NCI-H446 treated with DMSO at 0.1 percent for 48 hours (cell line): Measurements from ENCODE around the gene MC2R.

ENCODE experiments used
- DNase-seq: peaks from one replicate; lab custom pipeline; 2025; lab: John Stamatoyannopoulos, UW

The MC2R gene

DNA sequence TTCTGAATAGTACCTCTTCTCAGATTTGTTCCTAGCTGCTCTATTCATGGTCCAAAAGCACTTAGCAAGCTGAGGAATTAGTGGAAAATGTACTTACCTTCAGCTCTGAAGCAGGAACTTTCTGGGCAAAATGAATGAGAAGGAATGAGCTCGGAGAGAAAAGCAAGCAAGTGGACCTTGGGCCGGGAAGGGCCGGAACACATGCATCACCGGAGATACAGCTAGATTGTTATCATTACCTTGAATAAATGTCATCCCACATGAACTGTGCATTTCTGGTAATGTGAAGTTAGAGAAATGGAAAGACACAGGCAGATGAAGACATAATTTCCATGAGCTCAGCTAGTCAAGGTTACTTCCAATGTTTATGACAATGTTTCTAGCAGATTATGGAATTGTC lies at the start of gene MC2R:
Gene MC2R, minus strand, starts transcription at position 146 of the 400 bp plus-strand sequence. CDS start 30,018 bp downstream, outside the sequence.
- no peak for DNase-seq

DNA sequence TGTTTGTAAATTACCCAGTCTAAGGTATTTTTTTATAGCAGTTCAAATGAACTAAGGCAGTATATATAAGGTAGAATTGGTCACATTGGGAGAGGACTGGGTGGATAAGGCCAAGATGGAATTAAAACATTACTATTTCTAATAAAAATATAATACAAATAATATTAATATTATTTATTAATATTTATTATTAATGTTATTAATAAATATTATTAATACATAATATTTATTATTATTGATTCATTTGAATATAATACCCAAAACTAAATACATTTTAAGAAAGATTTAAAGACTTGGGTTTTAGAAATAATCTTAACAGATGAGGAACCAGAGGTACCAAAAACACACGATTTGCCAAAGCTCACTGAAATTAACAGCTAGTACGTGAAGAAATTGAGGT lies 30.5 kb upstream of the MC2R start:
- no peak for DNase-seq

DNA sequence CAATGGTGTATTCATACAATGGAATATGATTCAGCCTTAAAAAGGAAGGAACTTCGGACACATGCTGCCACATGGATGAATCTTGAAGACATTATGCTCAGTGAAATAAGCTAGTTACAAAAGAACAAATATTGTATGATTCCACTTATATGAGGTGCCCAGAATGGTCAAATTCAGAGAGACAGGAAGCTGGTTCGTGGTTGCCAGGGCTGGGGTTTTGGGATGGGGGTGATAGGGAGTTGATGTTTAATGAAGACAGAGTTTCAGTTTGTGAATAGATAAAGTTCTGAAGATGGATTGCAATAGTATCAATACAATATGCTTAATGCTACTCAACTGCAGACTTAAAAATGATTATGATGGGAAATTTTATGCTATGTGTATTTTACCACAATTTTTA lies 28.0 kb upstream of the MC2R start:
- no peak for DNase-seq

DNA sequence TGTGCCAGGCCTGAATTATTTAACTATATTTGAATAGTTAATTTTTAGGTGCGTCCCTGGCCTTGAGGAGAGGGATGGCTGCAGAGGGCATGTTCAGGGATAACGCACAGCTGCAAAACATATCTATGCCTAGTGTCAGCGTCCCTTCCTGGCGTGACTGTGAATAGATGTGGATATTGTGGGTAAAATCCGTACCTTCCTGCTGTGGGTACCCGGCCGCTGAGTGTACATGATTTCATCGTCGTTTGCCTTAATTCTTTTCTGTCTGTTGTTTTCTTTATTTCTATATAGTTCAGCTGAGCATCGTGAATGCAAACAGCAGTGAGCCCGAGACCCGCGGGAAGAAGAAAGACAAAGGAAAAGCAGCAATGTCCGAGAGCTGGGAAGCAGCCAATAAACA lies 25.0 kb upstream of the MC2R start:
- DNase-seq: no peak

DNA sequence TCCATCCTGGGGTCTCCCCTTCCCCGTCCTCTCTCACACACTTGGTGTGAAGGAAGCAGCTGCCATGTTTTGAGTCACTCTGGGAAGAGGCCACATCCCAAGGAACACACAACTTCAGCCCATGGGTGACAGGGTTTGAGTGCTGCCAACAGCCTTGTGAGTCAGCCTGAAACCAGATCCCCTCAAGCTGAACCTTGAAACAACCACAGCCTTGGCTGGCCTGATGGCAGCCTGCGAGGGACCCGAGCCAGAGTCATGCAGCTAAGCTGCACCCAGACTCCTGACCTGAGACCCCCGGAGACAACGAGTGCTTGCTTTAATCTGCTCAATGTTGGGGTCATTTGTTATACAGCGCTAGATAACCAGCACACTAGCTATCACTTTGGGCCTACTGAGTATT lies 19.3 kb upstream of the MC2R start:
- no peak for DNase-seq

DNA sequence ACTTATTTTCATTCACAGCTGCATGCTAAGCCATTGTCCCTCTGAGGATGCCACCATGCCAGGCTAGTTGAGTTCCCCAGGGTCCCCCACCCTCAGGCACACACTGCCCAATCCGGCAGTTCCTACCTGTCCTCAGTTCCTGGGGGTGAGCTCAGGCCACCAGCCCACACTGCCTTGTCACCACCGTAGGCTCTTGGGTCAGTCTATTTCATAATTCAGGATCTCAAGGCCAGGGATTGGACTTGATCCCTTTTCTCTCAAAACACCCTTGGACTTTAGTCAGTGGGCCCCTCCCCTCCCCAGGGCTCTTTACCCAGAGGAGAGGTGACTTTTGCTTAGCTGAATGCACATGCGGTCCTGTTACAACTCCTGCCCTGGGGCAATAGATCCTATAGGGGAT lies 18.7 kb upstream of the MC2R start:
- no peak for DNase-seq

DNA sequence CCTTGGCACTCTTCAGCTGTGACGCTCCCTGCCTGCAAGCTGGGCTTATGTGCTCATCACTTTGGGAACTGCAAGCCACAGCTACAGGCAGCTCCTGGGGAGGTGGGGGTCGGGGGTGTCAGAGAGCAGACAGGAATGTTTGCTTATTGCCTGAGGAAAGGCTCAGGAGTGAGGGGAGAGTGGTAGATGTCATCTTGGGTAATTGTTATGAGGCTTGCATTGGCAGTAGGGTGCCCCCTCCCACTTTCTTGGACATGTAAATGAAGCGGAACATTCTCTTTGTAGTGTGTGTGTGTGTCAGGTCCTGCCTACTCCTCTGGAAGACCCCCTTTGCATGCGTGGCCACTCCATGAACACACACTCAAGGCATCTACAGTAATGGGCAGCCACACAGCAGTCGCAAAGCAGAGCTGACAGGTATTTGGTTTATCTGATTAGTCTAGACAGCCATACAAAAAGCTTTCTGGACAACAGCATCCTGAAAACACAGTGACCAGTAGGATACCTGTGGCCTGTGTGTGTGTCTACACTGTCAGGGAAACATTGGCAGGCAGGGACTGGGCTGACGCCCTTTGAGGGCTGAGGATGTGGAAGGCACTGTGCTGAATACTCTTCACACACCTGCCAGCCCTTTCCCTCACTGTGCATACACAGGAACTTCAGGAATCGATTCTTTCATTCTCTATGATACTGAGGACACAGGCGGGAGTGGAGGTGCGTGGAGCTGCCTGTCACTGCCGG lies 17.1 kb upstream of the MC2R start:
- DNase-seq: no peak

DNA sequence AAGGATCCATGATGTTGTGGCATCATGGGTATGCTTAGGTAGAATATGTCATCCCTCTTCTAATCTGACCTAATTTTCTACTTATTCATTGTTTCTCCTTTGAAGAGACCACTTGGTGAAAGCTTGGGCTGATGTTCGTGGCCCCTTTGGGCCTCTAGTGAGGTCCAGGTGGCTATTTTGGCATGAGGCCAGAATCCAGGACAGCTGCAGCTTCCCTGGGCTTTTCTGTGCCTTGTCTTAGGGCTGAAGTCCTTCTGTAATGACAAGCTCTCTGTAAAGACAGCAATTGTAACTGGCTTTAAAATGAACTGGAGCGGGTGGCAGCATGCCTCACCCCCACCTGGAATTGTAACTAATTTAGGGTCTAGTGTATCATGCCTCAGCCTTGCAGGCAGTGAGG lies 15.6 kb upstream of the MC2R start:
- DNase-seq: no peak

DNA sequence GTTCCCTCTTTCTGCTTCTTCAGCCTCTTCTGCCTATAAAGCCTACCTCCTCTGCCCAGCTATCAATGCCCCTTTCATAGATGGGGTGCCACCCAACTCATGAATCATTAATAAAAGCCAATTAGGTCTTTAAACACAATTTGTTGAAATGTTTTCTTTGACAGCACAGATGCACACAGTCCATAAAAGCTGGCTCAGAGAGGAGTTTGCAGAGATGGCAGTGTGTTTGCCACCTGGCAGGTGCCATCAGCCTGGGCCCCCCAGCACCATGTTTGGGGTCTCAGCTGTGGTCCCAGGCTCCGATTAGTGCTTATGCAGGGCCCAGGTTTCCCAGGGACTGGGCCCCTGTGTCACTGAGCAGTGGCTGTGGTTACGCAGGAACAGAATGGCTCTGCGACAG lies 7.9 kb upstream of the MC2R start:
- DNase-seq: no peak

DNA sequence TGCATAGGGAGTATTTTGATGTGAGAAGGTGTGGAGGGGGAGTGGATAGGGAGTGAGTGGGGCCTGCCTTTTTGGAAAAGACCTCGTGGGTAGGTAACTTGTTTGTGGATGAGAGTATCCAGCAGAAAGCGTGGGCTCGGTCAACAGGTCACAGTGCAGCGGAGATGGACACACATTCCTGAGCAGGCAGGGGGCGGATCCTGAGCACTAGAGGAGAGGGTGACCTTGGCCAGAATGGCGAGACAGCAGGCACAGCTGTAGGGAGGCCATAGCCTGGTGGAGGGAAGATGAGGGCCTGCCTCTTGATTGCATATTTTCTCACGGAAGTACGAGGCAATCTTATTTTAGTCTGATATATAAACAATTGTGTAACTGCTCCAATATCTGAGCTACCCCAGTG lies 3.6 kb upstream of the MC2R start:
- no peak for DNase-seq

DNA sequence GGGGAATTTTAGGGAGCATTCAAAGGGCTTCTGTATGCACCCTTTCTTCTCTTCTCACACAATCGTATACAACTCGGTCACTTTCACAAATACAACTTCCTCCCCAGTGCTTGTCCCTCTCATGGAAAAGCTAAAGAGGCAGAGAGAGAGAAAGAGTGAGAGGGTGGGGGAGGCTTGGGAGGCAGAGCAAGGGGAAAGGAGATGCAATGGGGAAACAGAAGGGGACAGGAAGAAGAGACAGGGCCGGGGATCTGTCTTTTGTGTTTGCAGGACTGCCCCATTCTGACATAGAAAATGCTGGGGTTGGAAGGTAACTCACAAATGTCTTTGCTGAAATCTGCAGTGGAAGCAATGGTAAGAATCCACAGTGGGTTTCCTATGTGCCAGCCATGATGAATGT lies 2.1 kb upstream of the MC2R start:
- no peak for DNase-seq

DNA sequence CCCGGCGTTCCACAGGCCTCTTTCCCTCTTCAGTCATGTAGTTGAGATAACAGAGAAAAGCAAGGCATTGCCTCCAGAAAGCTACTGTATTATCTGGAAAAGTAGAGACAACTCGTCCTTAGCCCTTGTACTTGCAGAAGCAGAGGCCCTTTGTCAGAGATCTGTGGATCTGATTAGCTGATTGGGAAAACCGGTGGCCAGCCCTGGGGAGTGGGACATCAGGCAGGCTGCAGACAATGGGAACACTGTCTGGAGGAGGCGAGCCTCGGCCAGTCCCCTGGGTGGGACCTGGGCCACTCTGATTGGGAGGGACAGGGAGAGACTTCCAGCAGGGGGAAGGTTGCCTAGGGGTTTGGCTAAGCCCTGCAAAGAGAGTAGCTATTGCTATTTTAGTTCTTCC lies 1.2 kb upstream of the MC2R start:
- DNase-seq: no peak

DNA sequence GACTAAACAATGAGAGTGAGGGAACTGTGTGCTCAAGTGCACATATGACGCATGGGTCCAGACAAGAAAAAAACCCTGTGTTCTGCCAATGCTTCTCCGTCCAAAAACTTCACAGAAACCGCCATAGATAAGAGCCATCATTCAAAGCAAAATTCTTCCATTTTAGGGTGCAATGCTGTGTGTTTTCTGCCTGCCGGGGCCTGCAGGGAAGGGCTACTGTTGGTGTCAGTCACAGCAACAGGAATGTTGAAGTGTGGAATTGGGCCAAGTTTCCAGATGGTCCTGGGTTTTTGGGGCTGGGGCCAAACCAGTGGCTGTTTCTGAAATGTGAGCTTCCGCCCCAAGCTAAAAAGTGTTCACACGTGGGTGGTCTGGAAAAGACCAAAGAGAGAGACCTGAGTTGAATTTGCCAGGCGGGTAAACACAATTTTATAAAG lies 677 bp upstream of the MC2R start:
- DNase-seq: peak; percentile 71

DNA sequence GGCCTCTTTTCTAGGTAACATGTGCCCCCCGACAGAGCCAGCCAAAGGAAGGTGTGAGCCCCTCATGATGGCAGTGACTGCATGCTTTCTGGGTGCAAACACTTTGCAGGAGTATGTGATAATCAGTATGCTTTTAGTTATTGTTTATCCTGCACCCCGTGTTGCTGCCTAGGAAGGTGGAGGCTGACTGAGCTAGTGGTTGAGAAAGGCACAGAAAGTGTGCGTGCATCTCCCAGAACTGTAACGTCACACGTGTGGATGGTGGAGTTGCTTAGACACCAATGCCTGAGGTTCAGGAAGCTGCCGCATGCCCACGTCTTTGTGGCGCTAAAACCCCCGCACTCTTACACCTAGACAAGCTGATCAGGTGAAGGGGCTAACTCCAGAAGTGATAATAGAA lies 580 bp downstream of the MC2R start:
- DNase-seq: no peak

DNA sequence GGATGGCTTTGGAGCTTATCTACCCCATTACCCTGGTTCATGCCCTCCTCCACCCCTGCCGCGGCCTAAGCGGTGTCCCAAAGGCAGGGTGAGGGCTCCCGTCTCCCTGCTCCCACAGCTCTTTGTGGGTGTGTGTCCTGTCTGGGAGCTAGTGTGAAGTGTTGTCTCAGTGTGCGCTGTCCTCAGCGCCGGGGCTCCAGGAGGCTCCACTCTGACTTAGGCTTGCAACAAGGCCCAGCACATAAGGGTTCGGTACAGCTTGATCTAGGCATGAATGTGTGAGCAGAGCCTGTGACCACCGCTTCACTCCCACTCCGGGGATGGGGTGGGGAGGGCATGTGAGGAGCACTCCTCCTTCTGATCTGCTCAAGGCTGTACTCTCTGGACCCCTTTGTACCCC lies 1.2 kb downstream of the MC2R start:
- DNase-seq: no peak

DNA sequence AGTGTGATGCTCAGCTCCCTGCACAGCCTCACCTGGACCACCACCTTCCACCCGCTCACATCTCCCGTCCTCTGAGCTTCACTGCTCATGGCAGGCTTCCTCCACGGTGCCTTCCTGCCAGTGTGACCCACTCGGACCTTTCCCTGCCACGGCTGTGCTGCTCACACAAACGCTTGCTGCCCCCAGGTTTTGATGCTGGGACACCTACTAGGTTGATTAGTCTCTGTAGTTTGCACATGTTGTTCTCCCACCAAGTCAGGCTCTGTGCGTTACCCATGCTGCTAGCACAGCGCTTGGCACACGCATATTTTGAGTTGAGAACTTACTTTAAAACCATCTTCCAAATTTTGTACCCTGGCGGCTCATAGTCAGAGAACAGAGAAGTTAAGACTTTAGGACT lies 2.1 kb downstream of the MC2R start:
- no peak for DNase-seq

DNA sequence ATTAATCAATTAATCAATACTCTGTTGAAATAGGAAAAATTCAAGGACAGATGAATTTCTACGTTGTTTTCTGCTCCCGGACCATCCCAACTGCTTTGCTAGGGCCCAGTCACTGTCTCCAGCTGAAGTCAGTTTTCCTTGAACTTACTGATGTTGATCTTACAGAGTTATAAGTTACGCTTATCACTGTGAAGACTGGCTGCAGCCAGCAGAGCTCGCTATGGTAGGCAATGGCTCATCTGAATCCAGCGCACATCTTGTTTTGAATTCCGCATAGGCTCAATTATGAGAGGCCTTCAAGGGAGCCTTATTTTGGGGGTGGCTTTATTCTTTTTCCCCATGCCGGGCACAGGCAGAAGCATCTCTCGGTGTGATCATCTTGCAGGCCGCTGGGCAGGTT lies 2.7 kb downstream of the MC2R start:
- DNase-seq: no peak

DNA sequence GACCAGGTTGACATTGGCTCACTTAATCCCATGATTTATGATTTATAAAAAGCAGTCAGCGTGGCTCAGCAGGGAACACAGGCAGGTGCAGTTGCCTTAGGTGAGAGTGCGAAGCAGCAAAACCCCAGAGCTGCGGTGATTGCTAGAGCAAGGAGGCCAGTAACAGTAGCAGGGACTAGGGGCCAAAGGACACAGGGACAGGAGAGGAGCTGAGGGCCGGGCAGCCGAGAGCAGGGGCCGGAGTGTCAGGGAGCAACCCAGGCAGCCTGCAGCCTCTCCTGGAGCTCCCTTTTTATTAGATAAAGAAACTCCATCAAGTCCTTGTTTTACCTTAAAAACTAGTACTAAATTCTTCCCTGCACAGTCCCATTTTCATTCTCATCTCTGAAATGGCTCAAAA lies 4.3 kb downstream of the MC2R start:
- DNase-seq: no peak

DNA sequence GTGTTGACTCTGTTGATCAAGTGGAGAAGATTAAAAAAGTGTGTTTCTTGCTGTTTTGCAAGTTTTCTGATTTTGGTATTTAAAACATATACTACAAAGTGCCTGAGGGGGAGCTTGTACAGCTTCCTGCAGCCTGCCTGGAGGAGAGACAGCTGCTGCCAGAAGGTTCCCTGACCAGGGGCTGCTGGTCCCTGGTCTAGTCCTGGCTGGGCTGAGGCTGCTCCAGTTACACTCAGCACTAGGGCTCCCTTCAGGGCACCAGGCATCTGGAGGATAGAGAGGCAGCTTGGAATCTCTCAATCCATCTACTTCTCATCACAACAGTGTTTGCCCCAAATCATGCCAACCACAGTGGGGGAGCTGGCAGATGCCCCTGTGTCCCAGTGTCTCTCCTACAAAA lies 4.8 kb downstream of the MC2R start:
- no peak for DNase-seq

DNA sequence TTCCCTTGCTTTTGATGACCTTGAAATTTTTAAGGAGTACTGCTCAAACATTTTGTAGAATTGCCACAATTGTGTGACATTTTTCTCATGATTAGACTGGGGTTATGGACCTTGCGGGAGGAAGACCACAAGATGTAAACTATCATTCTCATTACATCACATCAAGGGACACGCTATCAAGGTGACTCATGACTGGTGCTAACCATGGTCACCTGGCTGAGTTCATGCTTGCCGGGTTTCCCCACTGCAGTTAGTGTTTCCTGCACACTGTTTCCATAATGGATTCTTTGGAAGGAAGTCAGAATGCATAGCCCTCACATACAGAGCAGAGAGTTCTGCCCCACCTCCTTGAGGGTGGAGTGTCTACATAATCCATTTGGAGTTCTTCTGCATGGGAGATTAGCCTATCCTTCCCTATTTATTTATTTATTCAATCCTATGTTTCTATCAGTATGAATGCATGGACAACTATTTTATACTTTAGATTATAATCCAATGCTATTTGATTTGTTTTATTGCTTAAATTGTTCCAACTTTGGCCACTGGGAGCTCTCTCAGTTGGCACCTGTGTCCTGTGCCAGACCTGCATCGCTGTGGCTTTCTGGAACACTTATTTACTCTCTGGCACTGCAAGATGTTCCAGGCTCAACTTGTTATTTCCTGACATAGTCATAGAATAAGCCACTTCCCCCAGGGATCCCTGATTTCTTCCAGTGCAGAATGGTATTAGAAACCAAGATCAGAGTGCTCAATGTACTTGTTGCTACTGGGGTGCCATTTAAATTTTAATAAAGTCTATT lies 6.0 kb downstream of the MC2R start:
- no peak for DNase-seq

DNA sequence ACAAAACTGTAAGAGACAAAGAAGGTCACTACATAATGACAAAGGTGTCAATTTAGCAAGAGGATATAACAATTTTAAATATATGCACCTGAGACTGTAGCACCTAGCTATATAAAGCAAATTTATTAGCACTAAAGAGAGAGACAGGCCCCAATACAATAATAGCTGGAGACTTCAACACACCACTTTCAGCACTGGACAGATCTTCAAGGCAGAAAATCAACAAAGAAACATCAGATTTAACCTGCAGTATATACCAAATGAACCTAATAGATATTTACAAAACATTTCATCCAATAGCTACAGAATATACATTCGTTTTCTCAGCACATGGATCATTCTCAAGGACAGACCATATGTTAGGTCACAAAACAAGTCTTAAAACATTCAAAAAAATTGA lies 14.7 kb downstream of the MC2R start:
- DNase-seq: no peak

DNA sequence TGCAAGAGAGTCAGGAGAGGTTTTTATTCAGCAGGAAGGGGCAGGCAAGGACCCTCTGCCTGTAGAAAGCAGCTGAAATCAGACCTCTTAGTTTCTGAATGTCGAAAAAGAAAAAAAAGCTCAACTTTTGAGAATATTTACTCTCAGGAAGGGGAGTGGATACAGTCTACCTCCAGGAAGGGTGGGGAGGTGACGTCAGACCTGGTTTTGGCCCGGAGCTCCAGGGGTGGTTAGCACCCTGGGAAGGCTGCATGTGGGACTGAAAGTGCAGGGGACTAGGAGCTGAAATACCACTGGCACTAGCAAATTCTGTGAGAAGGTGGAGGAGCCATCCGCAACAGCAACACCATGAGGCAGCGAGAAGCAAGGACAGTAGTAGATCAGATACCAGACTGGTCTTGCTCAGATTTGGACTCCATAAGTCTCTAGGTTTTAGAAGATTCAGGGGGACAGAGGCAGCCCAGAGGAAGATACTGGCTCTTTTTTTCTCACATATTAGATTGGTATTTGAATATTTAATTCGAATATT lies 19.8 kb downstream of the MC2R start:
- no peak for DNase-seq

DNA sequence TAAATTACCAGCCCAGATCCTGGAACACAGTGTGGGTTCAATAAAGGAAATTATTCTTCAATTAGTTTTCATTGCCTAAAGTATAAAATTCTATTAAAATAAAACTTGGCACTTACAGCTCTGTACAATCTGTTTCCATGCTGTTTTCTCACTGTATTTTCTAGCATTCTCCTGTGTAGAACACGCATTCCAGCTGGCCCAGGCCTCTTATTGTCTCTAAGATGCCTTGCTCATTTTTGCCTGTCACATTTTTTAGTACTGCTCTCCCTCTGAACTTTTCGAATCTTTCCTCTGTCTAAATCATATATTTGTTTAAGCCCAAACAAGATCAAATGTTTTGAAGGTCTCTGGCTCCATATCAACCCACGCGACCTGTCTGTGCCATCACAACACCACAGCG lies 20.8 kb downstream of the MC2R start:
- no peak for DNase-seq

DNA sequence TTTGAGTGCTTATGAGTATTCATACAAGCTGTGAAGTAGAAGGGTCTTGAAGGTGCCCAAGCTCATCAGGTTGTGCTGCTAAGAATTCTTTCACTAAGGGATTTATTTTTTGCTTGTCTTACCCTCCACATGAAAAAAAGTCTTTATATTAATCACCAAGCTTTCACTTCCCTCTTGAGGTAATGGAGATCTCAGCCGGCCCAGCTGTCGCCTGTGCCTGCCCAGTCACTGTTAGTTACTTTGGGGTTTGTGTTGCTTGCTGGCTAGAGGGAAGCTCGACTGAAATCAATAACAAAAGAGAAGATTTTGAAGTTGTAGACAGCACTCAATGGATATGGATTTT lies 21.9 kb downstream of the MC2R start:
- peak; percentile 10 for DNase-seq
